T-cell (primary cell): ENCODE results near the gene PARP3. TPM values are rescaled to one million over a fixed set of nuclear protein-coding genes. Genes with fewer than 3 reads are reported as not detected.
A peak's percentile ranks its signal among the peaks of the same experiment; 100 is the strongest.

Source experiments
- ATAC-seq, 4 experiments: fragments of 200-7000 bp in 3 of 4; fragments of 150-1000 bp in 1 of 4; cut with Tn5 transposase; replicated peaks in 1 of 4; 1 replicate in 3 of 4; 2 replicates in 1 of 4; pipeline ENCODE4 v1.10.0; 2021; ENCODE audit warnings: moderate library complexity in 3 of 4, mild to moderate bottlenecking in 2 of 4, moderate number of reproducible peaks in 1 of 4
- CTCF ChIA-PET, 2 donors: fragments of 300-600 bp; sonication (Branson Sonifier 250); formaldehyde crosslinking; loops; one replicate each; lab custom pipeline; 2022; ENCODE audit warnings: antibody characterized with exemption in 2 of 2; lab: Charles Lee
- POLR2A ChIA-PET, 2 donors: fragments of 300-600 bp; sonication (Branson Sonifier 250); formaldehyde crosslinking; loops; one replicate each; lab custom pipeline; 2022; ENCODE audit warnings: antibody characterized with exemption in 2 of 2; lab: Charles Lee
- DNase-seq, 35 experiments: peaks; one replicate each; pipeline versions ENCODE4 v3.0.0 to v3.0.0-alpha.2; 2013 to 2023
- H3K27ac ChIP-seq: one replicate; pipeline ENCODE4 v1.5.1; 2013; ENCODE audit warnings: low read length
- H3K27me3 ChIP-seq, 2 experiments: replicated peaks in 1 of 2; 1 replicate in 1 of 2; 2 replicates in 1 of 2; pipeline versions ENCODE4 v1.6.1 to v1.7.0; 2013; ENCODE audit warnings: low read length in 1 of 2, mixed read lengths in 1 of 2; ENCODE audit not compliant: control insufficient read depth in 2 of 2, insufficient read depth in 2 of 2; ENCODE audit errors: extremely low read depth in 1 of 2
- H3K36me3 ChIP-seq, 2 donors: 1 replicate in 1 of 2; 2 replicates in 1 of 2; pipeline versions ENCODE4 v1.6.1 to v1.7.0; 2013; ENCODE audit warnings: low read length in 1 of 2; ENCODE audit not compliant: control insufficient read depth in 2 of 2, insufficient read depth in 1 of 2; ENCODE audit errors: extremely low read depth in 1 of 2
- H3K4me1 ChIP-seq, 2 experiments: 1 replicate in 1 of 2; 2 replicates in 1 of 2; pipeline versions ENCODE4 v1.6.1 to v1.7.0; 2013; ENCODE audit warnings: low read length in 2 of 2, mixed read lengths in 1 of 2; ENCODE audit not compliant: insufficient read depth in 2 of 2, control insufficient read depth in 1 of 2; ENCODE audit errors: extremely low read depth in 1 of 2
- H3K4me3 ChIP-seq, 2 donors: 1 replicate in 1 of 2; 2 replicates in 1 of 2; pipeline versions ENCODE4 v1.5.1 to v1.7.0; 2013; ENCODE audit warnings: mild to moderate bottlenecking in 2 of 2, low read length in 1 of 2, moderate library complexity in 1 of 2; ENCODE audit not compliant: control insufficient read depth in 1 of 2; ENCODE audit errors: extremely low read depth in 1 of 2
- H3K9me3 ChIP-seq: 2 replicates; pipeline ENCODE4 v1.7.0; 2013
- H3K27ac Mint-ChIP-seq, 2 donors: one replicate each; pipeline ENCODE4 v1.8.0; 2020 to 2021; ENCODE audit warnings: mild to moderate bottlenecking in 2 of 2, mixed read lengths in 2 of 2
- H3K27me3 Mint-ChIP-seq, 2 donors: one replicate each; pipeline ENCODE4 v1.8.0; 2021 to 2022; ENCODE audit warnings: mixed read lengths in 2 of 2
- H3K36me3 Mint-ChIP-seq: one replicate; pipeline ENCODE4 v1.8.0; 2021; ENCODE audit warnings: mixed read lengths
- H3K4me1 Mint-ChIP-seq, 3 donors: one replicate each; pipeline ENCODE4 v1.8.0; 2020 to 2022; ENCODE audit warnings: mixed read lengths in 3 of 3, mild to moderate bottlenecking in 1 of 3
- H3K4me3 Mint-ChIP-seq, 3 donors: one replicate each; pipeline ENCODE4 v1.8.0; 2020 to 2022; ENCODE audit warnings: mild to moderate bottlenecking in 3 of 3, mixed read lengths in 3 of 3, moderate library complexity in 3 of 3
- H3K9me3 Mint-ChIP-seq, 3 donors: one replicate each; pipeline ENCODE4 v1.8.0; 2020 to 2022; ENCODE audit warnings: mixed read lengths in 3 of 3
- WGBS: methylation state at CpG from one replicate; pipeline ENCODE4 v1.1.5; 2013; ENCODE audit warnings: missing lambda C conversion rate; ENCODE audit not compliant: insufficient coverage; 5-methylcytosine and 5-hydroxymethylcytosine counted together
- total RNA-seq, 35 experiments: library from RNA in 6 of 35; stranded (reverse) in 6 of 35; fragments of 120-200 nt in 1 of 35; gene quantifications; one replicate each; pipeline versions ENCODE4 v1.2.1 to v1.2.4 and lab custom pipeline; 2013 to 2026

The PARP3 gene
- total RNA-seq, 5 donors from 2014 or later (not counting 1 experiment from before 2014, with no cell fraction given): 8.7 to 16.3 (median 12.4) TPM

GRCh38 chr3:51947215-51947900 lies 5.2 kb downstream of the PARP3 start:
- peaks cover 5% of the 10 kb centered on the region for H3K36me3 Mint-ChIP-seq
- no peak overlapping the region for H3K4me3 ChIP-seq
- peaks cover 8 to 13% (median 9%) of the 10 kb centered on the region in 3 donors for H3K4me1 Mint-ChIP-seq
- H3K36me3 ChIP-seq: no peaks in the 10 kb centered on the region
- H3K27ac Mint-ChIP-seq: no peak overlapping the region
- H3K4me3 Mint-ChIP-seq: no peak overlapping the region
- no peak for ATAC-seq
- no peaks in the 10 kb centered on the region for H3K9me3 ChIP-seq
- 88% methylated on average over 9 of the region's 13 CpGs for WGBS
- peaks cover 0 to 13% of the 10 kb centered on the region in 2 experiments for H3K4me1 ChIP-seq
- no peak for DNase-seq
- H3K9me3 Mint-ChIP-seq: no peaks in the 10 kb centered on the region
- ChIA-PET CTCF (no interaction called here), POLR2A (no interaction called here)
- peaks cover 2 to 3% of the 10 kb centered on the region in 2 donors for H3K27me3 Mint-ChIP-seq
- no peak overlapping the region for H3K27ac ChIP-seq
- H3K27me3 ChIP-seq: no peaks in the 10 kb centered on the region

GRCh38 chr3:51948016-51948580 lies 5.9 kb downstream of the PARP3 start:
- Mint-ChIP-seq H3K9me3 (no peaks in the 10 kb centered on the region), H3K4me3 (no peak overlapping the region), H3K36me3 (peaks cover 5% of the 10 kb centered on the region), H3K27ac (no peak overlapping the region), H3K4me1 (peaks cover under 1 to 6% (median 2%) of the 10 kb centered on the region in 3 donors), H3K27me3 (peaks cover 4 to 6% of the 10 kb centered on the region in 2 donors)
- Histone ChIP-seq H3K4me3 (no peak overlapping the region), H3K4me1 (peaks cover 0 to 6% of the 10 kb centered on the region in 2 experiments), H3K9me3 (no peaks in the 10 kb centered on the region), H3K27ac (no peak overlapping the region), H3K27me3 (no peaks in the 10 kb centered on the region), H3K36me3 (no peaks in the 10 kb centered on the region)
- ChIA-PET POLR2A (no interaction called here), CTCF (no interaction called here)
- no peak for DNase-seq
- ATAC-seq: no peak
- 89% methylated on average over 9 of the region's 10 CpGs for WGBS

- H3K27me3 Mint-ChIP-seq: peaks cover 12 to 17% of the 10 kb centered on the region in 2 donors
- no peaks in the 10 kb centered on the region for H3K9me3 Mint-ChIP-seq
- CTCF ChIA-PET: no interaction called here
- POLR2A ChIA-PET: no interaction called here
- Histone ChIP-seq H3K27ac (no peak overlapping the region), H3K36me3 (no peaks in the 10 kb centered on the region), H3K4me1 (no peaks in the 10 kb centered on the region), H3K9me3 (no peaks in the 10 kb centered on the region), H3K27me3 (peaks cover 0 to 4% of the 10 kb centered on the region in 2 experiments), H3K4me3 (no peak overlapping the region)
- peaks cover 0 to 1% (median 0%) of the 10 kb centered on the region in 3 donors for H3K4me1 Mint-ChIP-seq
- WGBS: 97% methylated on average over 5 of the region's 5 CpGs
- no peak overlapping the region for H3K27ac Mint-ChIP-seq
- no peak for DNase-seq
- H3K4me3 Mint-ChIP-seq: no peak overlapping the region
- peaks cover 5% of the 10 kb centered on the region for H3K36me3 Mint-ChIP-seq
- no peak for ATAC-seq
These were observed 7.0 kb downstream of the PARP3 start for GRCh38 chr3:51949121-51949520.

GRCh38 chr3:51950899-51951298 lies 8.7 kb downstream of the PARP3 start:
- H3K4me1 Mint-ChIP-seq: peaks cover 0 to 2% (median 0%) of the 10 kb centered on the region in 3 donors
- H3K27me3 Mint-ChIP-seq: peaks cover 20 to 23% of the 10 kb centered on the region in 2 donors
- H3K27ac Mint-ChIP-seq: no peak overlapping the region
- Histone ChIP-seq H3K27me3 (peaks cover 3 to 17% of the 10 kb centered on the region in 2 experiments), H3K4me1 (peaks cover 0 to 6% of the 10 kb centered on the region in 2 experiments), H3K4me3 (no peak overlapping the region), H3K36me3 (no peaks in the 10 kb centered on the region), H3K27ac (no peak overlapping the region), H3K9me3 (no peaks in the 10 kb centered on the region)
- H3K4me3 Mint-ChIP-seq: no peak overlapping the region
- CTCF ChIA-PET: no interaction called here
- 100% methylated on average over 1 of the region's 2 CpGs for WGBS
- no peaks in the 10 kb centered on the region for H3K9me3 Mint-ChIP-seq
- POLR2A ChIA-PET: interaction anchor here in 1 of 2 donors (0.5 kb wide), 1 partner anchor 200 kb away, joined by 3 read pairs; no protein-coding TSS in a partner anchor
- DNase-seq (no peak), ATAC-seq (no peak)
- peaks cover 5% of the 10 kb centered on the region for H3K36me3 Mint-ChIP-seq

- Mint-ChIP-seq H3K27ac (peak overlapping the region in 1 of 2 donors; percentile 25), H3K4me3 (peak overlapping the region in 1 of 3 donors; percentile 22), H3K9me3 (no peaks in the 10 kb centered on the region), H3K27me3 (peaks cover 20 to 35% of the 10 kb centered on the region in 2 donors), H3K4me1 (peaks cover 5 to 7% (median 6%) of the 10 kb centered on the region in 3 donors), H3K36me3 (peaks cover 8% of the 10 kb centered on the region)
- Histone ChIP-seq H3K9me3 (no peaks in the 10 kb centered on the region), H3K4me1 (peaks cover 2 to 17% of the 10 kb centered on the region in 2 experiments), H3K36me3 (no peaks in the 10 kb centered on the region), H3K4me3 (no peak overlapping the region), H3K27me3 (peaks cover 3 to 37% of the 10 kb centered on the region in 2 experiments), H3K27ac (no peak overlapping the region)
- ChIA-PET CTCF (no interaction called here), POLR2A (no interaction called here)
- ATAC-seq (no peak), DNase-seq (no peak)
- WGBS: 100% methylated on average over 1 of the region's 3 CpGs
These were observed 11.3 kb downstream of the PARP3 start for GRCh38 chr3:51953445-51953844.

GRCh38 chr3:51954105-51954504 lies 11.9 kb downstream of the PARP3 start:
- Histone ChIP-seq H3K4me3 (no peak overlapping the region), H3K4me1 (peaks cover 2 to 17% of the 10 kb centered on the region in 2 experiments), H3K9me3 (no peaks in the 10 kb centered on the region), H3K36me3 (no peaks in the 10 kb centered on the region), H3K27ac (no peak overlapping the region), H3K27me3 (peaks cover 3 to 44% of the 10 kb centered on the region in 2 experiments)
- peak overlapping the region in 1 of 2 donors; percentile 25 for H3K27ac Mint-ChIP-seq
- WGBS: 64% methylated on average over 6 of the region's 6 CpGs
- peaks cover 5 to 7% (median 6%) of the 10 kb centered on the region in 3 donors for H3K4me1 Mint-ChIP-seq
- peak overlapping the region in 1 of 3 donors; percentile 32 for H3K4me3 Mint-ChIP-seq
- no peak for DNase-seq
- no peaks in the 10 kb centered on the region for H3K9me3 Mint-ChIP-seq
- H3K27me3 Mint-ChIP-seq: peaks cover 20 to 37% of the 10 kb centered on the region in 2 donors
- H3K36me3 Mint-ChIP-seq: peaks cover 7% of the 10 kb centered on the region
- ATAC-seq: no peak
- ChIA-PET POLR2A (no interaction called here), CTCF (no interaction called here)
